Liver (tissue), 9 donors: ENCODE measurements around the gene MICALL1. TPM values are rescaled to one million over a fixed set of nuclear protein-coding genes. Genes with fewer than 3 reads are reported as not detected.

Experiments used
- DNase-seq: peaks from one replicate; pipeline ENCODE4 v3.0.0-alpha.2; 2017; ENCODE audit warnings: low spot score
- H3K27ac ChIP-seq, 2 donors: one replicate each; pipeline ENCODE4 v1.7.0; 2013; ENCODE audit warnings: inconsistent platforms in 2 of 2, low read length in 2 of 2, control low read depth in 1 of 2, low read depth in 1 of 2, mild to moderate bottlenecking in 1 of 2
- H3K27me3 ChIP-seq, 4 donors: one replicate each; pipeline versions ENCODE4 v1.6.1 to v1.7.0; 2013; ENCODE audit warnings: low read length in 3 of 4, inconsistent platforms in 1 of 4, mild to moderate bottlenecking in 1 of 4, moderate library complexity in 1 of 4; ENCODE audit not compliant: control insufficient read depth in 4 of 4, insufficient read depth in 4 of 4
- H3K36me3 ChIP-seq, 4 donors: one replicate each; pipeline versions ENCODE4 v1.6.1 to v1.7.0; 2013; ENCODE audit warnings: low read length in 3 of 4, mild to moderate bottlenecking in 3 of 4, low read depth in 1 of 4, moderate library complexity in 1 of 4; ENCODE audit not compliant: control insufficient read depth in 4 of 4, insufficient read depth in 3 of 4
- H3K4me1 ChIP-seq, 4 donors: one replicate each; pipeline versions ENCODE4 v1.6.1 to v1.7.0; 2013; ENCODE audit warnings: low read length in 3 of 4, mild to moderate bottlenecking in 3 of 4, moderate library complexity in 1 of 4; ENCODE audit not compliant: control insufficient read depth in 4 of 4, insufficient read depth in 4 of 4
- H3K4me3 ChIP-seq, 3 donors: one replicate each; pipeline versions ENCODE4 v1.6.1 to v1.7.0; 2013; ENCODE audit warnings: low read length in 3 of 3, control low read depth in 1 of 3, low read depth in 1 of 3, mild to moderate bottlenecking in 1 of 3
- H3K9ac ChIP-seq, 2 donors: one replicate each; pipeline ENCODE4 v1.7.0; 2013; ENCODE audit warnings: low read length in 2 of 2, mild to moderate bottlenecking in 2 of 2, moderate library complexity in 2 of 2, control low read depth in 1 of 2, low read depth in 1 of 2
- H3K9me3 ChIP-seq, 4 donors: one replicate each; pipeline versions ENCODE4 v1.6.1 to v1.7.0; 2013; ENCODE audit warnings: low read length in 3 of 4; ENCODE audit not compliant: control insufficient read depth in 4 of 4
- EGR1 ChIP-seq, 2 donors: IDR thresholded peaks; 2 replicates each; pipeline ENCODE4 v1.6.1; 2016 to 2018; ENCODE audit warnings: antibody characterized with exemption in 2 of 2, low read depth in 2 of 2
- FOXA1 ChIP-seq: IDR thresholded peaks from 2 replicates; pipeline ENCODE4 v1.6.1; 2016; ENCODE audit warnings: antibody characterized with exemption
- FOXA2 ChIP-seq: IDR thresholded peaks from 2 replicates; pipeline ENCODE4 v1.6.1; 2016; ENCODE audit warnings: antibody characterized with exemption
- GABPA ChIP-seq, 2 donors: IDR thresholded peaks in 1 of 2; conservative IDR thresholded peaks in 1 of 2; 2 replicates each; pipeline ENCODE4 v1.6.1; 2016; ENCODE audit warnings: antibody characterized with exemption in 2 of 2, mild to moderate bottlenecking in 1 of 2, moderate library complexity in 1 of 2
- HNF4A ChIP-seq, 2 donors: conservative IDR thresholded peaks; 2 replicates each; pipeline ENCODE4 v1.6.1; 2016; ENCODE audit warnings: antibody characterized with exemption in 2 of 2, mild to moderate bottlenecking in 2 of 2
- HNF4G ChIP-seq: IDR thresholded peaks from 2 replicates; pipeline ENCODE4 v1.6.1; 2016; ENCODE audit warnings: antibody characterized with exemption
- JUND ChIP-seq, 2 donors: IDR thresholded peaks; 2 replicates each; pipeline ENCODE4 v1.6.1; 2016; ENCODE audit warnings: antibody characterized with exemption in 2 of 2
- NR2F2 ChIP-seq: IDR thresholded peaks from 2 replicates; pipeline ENCODE4 v1.6.1; 2016; ENCODE audit warnings: antibody characterized with exemption
- RAD21 ChIP-seq, 2 donors: IDR thresholded peaks; 2 replicates each; pipeline ENCODE4 v1.6.1; 2016; ENCODE audit warnings: antibody characterized with exemption in 2 of 2, mild to moderate bottlenecking in 2 of 2
- RXRA ChIP-seq, 2 donors: IDR thresholded peaks; 2 replicates each; pipeline ENCODE4 v1.6.1; 2017 to 2018; ENCODE audit warnings: antibody characterized with exemption in 2 of 2, mild to moderate bottlenecking in 1 of 2
- SP1 ChIP-seq: IDR thresholded peaks from 2 replicates; pipeline ENCODE4 v1.6.1; 2018; ENCODE audit warnings: antibody characterized with exemption, mild to moderate bottlenecking
- TAF1 ChIP-seq: conservative IDR thresholded peaks from 2 replicates; pipeline ENCODE4 v1.6.1; 2016; ENCODE audit warnings: antibody characterized with exemption, mild to moderate bottlenecking
- YY1 ChIP-seq: IDR thresholded peaks from 2 replicates; pipeline ENCODE4 v1.6.1; 2016; ENCODE audit warnings: antibody characterized with exemption, mild to moderate bottlenecking
- WGBS: extraction: QIAGEN DNeasy Blood & Tissue Kit; methylation state at CpG from one replicate; pipeline ENCODE4 v1.1.7; 2013; 5-methylcytosine and 5-hydroxymethylcytosine counted together
- polyA plus RNA-seq, 2 donors: library from polyadenylated mRNA; stranded (reverse) in 1 of 2; unstranded in 1 of 2; fragments of 200-250 nt in 1 of 2; fragments of >200 nt in 1 of 2; fragmentation: Nextera tagmentation in 1 of 2; extraction: Ambion mirVana in 1 of 2; gene quantifications; one replicate each; pipeline versions ENCODE4 v1.2.1 to v1.2.3, GENCODE V29; 2013 to 2015
- total RNA-seq, 2 donors: library from RNA; depleted of rRNA; stranded (reverse); fragments of >200 nt; gene quantifications; one replicate each; pipeline ENCODE4 v1.2.3, GENCODE V29; 2014
- TF ChIP-seq, protein P1 (sequence below): IDR thresholded peaks from 2 replicates; pipeline ENCODE4 v1.6.1; 2016; ENCODE audit warnings: antibody characterized with exemption
- TF ChIP-seq, protein P2 (sequence below): IDR thresholded peaks from 2 replicates; pipeline ENCODE4 v1.6.1; 2016; ENCODE audit warnings: antibody characterized with exemption
- TF ChIP-seq, protein P3 (sequence below): IDR thresholded peaks from 2 replicates; pipeline ENCODE4 v1.6.1; 2016; ENCODE audit warnings: antibody characterized with exemption
- TF ChIP-seq, protein P4 (sequence below): fragments of 150-350 bp; IDR thresholded peaks from 2 replicates; pipeline ENCODE4 v1.5.1; 2017; ENCODE audit warnings: improper control_type of control experiment, low read depth, low read length; ENCODE audit not compliant: missing input control
- TF ChIP-seq, protein P5 (sequence below): IDR thresholded peaks from 2 replicates; pipeline ENCODE4 v1.6.1; 2016; ENCODE audit warnings: antibody characterized with exemption, mild to moderate bottlenecking
- donor health status: healthy.
- donor health status: healthy.
- donor health status: healthy.
- donor health status: healthy.
- donor health status: healthy.

The MICALL1 gene
- total and polyA plus RNA-seq, 4 donors = 2.0 to 9.3 (median 4.1) TPM

DNA sequence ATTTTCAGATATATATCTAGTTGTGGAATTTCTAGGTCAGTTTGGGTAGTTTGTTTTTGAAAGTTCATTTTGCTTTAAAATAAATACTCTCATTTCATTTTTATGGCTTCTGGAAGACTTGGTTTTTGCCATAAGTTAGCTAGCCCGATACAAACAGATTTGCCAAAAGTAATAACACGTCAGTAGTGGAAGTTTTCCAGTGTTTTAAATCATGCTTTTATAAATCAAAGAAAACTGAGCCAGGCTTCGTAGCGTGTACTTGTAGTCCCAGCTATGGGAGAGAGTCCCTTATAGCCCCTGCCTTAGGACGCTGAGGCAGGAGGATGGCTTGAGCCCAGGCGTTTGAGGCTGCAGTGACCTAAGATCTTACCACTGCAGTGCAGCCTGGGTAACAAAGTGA lies 21.7 kb upstream of the MICALL1 start:
- H3K36me3 ChIP-seq = peaks cover 10 to 55% (median 33%) of the 10 kb centered on the region in 4 donors
- no peaks in the 10 kb centered on the region for H3K4me1 ChIP-seq
- H3K27ac ChIP-seq = no peak overlapping the region
- WGBS = 94% methylated on average over 6 of the region's 6 CpGs
- H3K27me3 ChIP-seq = no peaks in the 10 kb centered on the region
- no peaks in the 10 kb centered on the region for H3K9me3 ChIP-seq
- no peak for DNase-seq
- H3K4me3 ChIP-seq = no peak overlapping the region
- TF ChIP-seq YY1 (no peak), FOXA2 (no peak), NR2F2 (no peak), SP1 (no peak), TAF1 (no peak), RAD21 (IDR thresholded peaks at IDR 0.05) (no peak), JUND (IDR thresholded peaks at IDR 0.05) (no peak), RXRA (IDR thresholded peaks at IDR 0.05) (no peak), HNF4G (no peak), GABPA (IDR thresholded peaks at IDR 0.05 in 1 of 2, conservative IDR thresholded peaks at IDR 0.05 in 1 of 2) (no peak)
- TF ChIP-seq, protein P1, sequence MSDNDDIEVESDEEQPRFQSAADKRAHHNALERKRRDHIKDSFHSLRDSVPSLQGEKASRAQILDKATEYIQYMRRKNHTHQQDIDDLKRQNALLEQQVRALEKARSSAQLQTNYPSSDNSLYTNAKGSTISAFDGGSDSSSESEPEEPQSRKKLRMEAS = no peak
- TF ChIP-seq, protein P2, sequence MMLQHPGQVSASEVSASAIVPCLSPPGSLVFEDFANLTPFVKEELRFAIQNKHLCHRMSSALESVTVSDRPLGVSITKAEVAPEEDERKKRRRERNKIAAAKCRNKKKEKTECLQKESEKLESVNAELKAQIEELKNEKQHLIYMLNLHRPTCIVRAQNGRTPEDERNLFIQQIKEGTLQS = no peak
- TF ChIP-seq, protein P3, sequence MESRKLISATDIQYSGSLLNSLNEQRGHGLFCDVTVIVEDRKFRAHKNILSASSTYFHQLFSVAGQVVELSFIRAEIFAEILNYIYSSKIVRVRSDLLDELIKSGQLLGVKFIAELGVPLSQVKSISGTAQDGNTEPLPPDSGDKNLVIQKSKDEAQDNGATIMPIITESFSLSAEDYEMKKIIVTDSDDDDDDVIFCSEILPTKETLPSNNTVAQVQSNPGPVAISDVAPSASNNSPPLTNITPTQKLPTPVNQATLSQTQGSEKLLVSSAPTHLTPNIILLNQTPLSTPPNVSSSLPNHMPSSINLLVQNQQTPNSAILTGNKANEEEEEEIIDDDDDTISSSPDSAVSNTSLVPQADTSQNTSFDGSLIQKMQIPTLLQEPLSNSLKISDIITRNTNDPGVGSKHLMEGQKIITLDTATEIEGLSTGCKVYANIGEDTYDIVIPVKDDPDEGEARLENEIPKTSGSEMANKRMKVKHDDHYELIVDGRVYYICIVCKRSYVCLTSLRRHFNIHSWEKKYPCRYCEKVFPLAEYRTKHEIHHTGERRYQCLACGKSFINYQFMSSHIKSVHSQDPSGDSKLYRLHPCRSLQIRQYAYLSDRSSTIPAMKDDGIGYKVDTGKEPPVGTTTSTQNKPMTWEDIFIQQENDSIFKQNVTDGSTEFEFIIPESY = no peak
- TF ChIP-seq, protein P4, sequence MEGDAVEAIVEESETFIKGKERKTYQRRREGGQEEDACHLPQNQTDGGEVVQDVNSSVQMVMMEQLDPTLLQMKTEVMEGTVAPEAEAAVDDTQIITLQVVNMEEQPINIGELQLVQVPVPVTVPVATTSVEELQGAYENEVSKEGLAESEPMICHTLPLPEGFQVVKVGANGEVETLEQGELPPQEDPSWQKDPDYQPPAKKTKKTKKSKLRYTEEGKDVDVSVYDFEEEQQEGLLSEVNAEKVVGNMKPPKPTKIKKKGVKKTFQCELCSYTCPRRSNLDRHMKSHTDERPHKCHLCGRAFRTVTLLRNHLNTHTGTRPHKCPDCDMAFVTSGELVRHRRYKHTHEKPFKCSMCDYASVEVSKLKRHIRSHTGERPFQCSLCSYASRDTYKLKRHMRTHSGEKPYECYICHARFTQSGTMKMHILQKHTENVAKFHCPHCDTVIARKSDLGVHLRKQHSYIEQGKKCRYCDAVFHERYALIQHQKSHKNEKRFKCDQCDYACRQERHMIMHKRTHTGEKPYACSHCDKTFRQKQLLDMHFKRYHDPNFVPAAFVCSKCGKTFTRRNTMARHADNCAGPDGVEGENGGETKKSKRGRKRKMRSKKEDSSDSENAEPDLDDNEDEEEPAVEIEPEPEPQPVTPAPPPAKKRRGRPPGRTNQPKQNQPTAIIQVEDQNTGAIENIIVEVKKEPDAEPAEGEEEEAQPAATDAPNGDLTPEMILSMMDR = no peak
- no peak overlapping the region for H3K9ac ChIP-seq

DNA sequence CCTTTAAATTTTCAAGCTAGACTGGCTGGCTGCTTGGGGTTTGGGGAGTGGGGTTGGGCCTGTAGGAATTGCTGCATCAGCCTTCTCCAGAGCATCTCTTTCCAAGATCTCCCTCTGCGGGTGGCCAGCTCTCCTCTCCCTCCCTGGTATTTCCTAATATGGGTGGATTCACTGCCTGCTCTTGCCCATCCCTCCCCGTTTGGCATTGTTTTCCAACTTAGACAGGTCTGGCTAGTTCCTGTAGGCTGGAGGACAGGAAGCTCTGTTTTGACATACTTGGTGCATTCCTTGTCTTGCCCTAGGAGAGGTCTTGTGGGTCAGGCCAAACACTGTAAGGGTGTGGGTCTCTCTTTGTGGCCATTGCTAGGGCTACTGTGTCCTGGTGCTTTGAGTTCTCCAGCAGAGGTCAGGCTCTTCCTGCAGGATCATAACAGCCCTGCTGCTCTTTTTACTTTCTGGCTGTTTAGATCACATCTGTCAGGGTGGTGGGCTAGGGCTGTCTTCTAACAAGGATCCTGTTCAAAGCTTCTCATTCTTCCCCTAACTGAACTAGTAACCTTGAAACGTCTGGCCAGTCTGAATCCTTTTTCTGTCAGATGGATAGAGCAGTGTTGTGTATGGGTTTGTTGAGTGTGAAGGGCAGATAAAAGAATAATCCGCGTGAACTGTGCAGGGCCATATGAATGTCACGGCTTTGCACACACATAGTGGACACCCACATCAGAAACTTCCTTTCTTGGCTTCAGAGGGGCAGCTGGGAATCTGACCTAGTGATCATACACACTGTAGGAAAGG lies 18.3 kb upstream of the MICALL1 start:
- Histone ChIP-seq H3K27me3 (no peaks in the 10 kb centered on the region), H3K4me1 (peaks cover 0 to 8% (median 5%) of the 10 kb centered on the region in 4 donors), H3K27ac (no peak overlapping the region), H3K9ac (no peak overlapping the region), H3K9me3 (no peaks in the 10 kb centered on the region), H3K36me3 (peaks cover 7 to 42% (median 20%) of the 10 kb centered on the region in 4 donors), H3K4me3 (no peak overlapping the region)
- WGBS = 67% methylated on average over 6 of the region's 6 CpGs
- TF ChIP-seq SP1 (peak; percentile 7), HNF4A (conservative IDR thresholded peaks at IDR 0.05) (no peak), FOXA1 (no peak), NR2F2 (peak; percentile 54), HNF4G (no peak), EGR1 (IDR thresholded peaks at IDR 0.05; ENCODE audit: low read depth in 2 of 2) (no peak), JUND (IDR thresholded peaks at IDR 0.05) (no peak), GABPA (IDR thresholded peaks at IDR 0.05 in 1 of 2, conservative IDR thresholded peaks at IDR 0.05 in 1 of 2) (no peak), RXRA (IDR thresholded peaks at IDR 0.05) (no peak), YY1 (no peak), TAF1 (no peak), RAD21 (IDR thresholded peaks at IDR 0.05) (peak; percentile 64 to 74), FOXA2 (no peak)
- TF ChIP-seq, protein P2 = no peak
- TF ChIP-seq, protein P5, sequence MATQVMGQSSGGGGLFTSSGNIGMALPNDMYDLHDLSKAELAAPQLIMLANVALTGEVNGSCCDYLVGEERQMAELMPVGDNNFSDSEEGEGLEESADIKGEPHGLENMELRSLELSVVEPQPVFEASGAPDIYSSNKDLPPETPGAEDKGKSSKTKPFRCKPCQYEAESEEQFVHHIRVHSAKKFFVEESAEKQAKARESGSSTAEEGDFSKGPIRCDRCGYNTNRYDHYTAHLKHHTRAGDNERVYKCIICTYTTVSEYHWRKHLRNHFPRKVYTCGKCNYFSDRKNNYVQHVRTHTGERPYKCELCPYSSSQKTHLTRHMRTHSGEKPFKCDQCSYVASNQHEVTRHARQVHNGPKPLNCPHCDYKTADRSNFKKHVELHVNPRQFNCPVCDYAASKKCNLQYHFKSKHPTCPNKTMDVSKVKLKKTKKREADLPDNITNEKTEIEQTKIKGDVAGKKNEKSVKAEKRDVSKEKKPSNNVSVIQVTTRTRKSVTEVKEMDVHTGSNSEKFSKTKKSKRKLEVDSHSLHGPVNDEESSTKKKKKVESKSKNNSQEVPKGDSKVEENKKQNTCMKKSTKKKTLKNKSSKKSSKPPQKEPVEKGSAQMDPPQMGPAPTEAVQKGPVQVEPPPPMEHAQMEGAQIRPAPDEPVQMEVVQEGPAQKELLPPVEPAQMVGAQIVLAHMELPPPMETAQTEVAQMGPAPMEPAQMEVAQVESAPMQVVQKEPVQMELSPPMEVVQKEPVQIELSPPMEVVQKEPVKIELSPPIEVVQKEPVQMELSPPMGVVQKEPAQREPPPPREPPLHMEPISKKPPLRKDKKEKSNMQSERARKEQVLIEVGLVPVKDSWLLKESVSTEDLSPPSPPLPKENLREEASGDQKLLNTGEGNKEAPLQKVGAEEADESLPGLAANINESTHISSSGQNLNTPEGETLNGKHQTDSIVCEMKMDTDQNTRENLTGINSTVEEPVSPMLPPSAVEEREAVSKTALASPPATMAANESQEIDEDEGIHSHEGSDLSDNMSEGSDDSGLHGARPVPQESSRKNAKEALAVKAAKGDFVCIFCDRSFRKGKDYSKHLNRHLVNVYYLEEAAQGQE = no peak
- TF ChIP-seq, protein P4 = peak; percentile 32
- TF ChIP-seq, protein P1 = no peak
- no peak for DNase-seq
